ENCODE measurements around the gene INPP5B.

- no peak for TF ChIP-seq CTCF (conservative IDR thresholded peaks at IDR 0.05 in 1 of 2, IDR thresholded peaks at IDR 0.05 in 1 of 2; ENCODE audit: extremely low read depth in 1 of 2, insufficient read depth in 1 of 2, low read depth in 1 of 2, low read length in 2 of 2)
- no peak for TF ChIP-seq EZH2 (IDR thresholded peaks at IDR 0.05; ENCODE audit: borderline replicate concordance, low read length)
Observed at GRCh38 chr1:37858931-37859506, 87.8 kb downstream of the INPP5B start.
